ENCODE data around the gene RANBP1. TPM values are rescaled to one million over a fixed set of nuclear protein-coding genes. Genes with fewer than 3 reads are reported as not detected.

Gene RANBP1
- total and polyA plus RNA-seq, 9 of the 15 experiments (the other 6 are each of a cell fraction or from before 2014, with no cell fraction given), result 162 to 2,891 (median 1,289) TPM

DNA sequence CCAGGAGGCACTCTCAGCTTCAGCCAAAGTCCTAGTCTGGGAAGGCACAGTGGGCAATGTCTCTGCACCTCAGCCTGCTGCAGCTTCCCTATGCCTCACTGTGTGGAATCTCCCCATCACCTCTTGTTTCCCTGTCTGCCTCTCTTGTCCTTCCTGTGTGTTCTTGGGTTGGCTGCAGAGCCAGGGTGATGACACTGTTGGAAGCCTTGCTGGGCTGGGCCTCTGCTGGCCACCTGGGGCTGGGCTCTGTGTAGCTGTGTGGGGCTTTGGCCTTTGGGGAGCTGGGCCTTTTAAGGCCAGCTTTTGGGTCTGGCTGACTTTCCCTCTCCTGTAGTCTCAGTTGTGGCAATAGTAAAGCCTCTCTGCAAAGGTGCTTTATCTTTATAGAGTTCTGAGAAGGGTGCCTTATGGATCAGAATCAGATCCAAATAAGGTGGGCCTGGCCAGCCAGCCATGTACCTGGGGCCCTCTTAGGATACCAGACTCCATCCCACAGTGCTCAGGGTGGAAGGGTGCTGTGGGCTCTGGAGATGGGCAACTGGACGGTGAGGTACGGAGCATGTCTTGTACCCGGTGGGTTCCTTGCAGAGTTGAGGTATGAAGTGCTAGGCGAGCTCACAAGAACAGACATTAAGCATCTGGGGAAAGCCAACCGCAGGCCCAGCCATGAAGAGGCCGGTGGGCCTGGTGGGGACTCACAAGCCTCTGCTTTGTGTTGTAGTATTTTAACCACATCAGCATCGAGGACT, 10.3 kb upstream of the RANBP1 start (continued):
- TF ChIP-seq ZNF583 (CRISPR knock-in tag; IDR thresholded peaks at IDR 0.05) (no peak), RBM34 (IDR thresholded peaks at IDR 0.05; ENCODE audit: borderline replicate concordance, insufficient read depth, low read length) (no peak), MYC (IDR thresholded peaks at IDR 0.05; ENCODE audit: low read depth, low read length) (no peak), MYC (CRISPR knock-in tag; IDR thresholded peaks at IDR 0.05; ENCODE audit: borderline replicate concordance, low read depth) (no peak), ETS2 (tag; IDR thresholded peaks at IDR 0.05; ENCODE audit: borderline replicate concordance, poor library complexity, severe bottlenecking) (no peak), ZNF41 (CRISPR knock-in tag; conservative IDR thresholded peaks at IDR 0.05) (0 out of 2 replicates have a peak, but pooled peaks have one; percentile 20), PCBP1 (IDR thresholded peaks at IDR 0.05; ENCODE audit: low read depth, low read length, poor library complexity, severe bottlenecking) (no peak)
- TF ChIP-seq, protein P1, sequence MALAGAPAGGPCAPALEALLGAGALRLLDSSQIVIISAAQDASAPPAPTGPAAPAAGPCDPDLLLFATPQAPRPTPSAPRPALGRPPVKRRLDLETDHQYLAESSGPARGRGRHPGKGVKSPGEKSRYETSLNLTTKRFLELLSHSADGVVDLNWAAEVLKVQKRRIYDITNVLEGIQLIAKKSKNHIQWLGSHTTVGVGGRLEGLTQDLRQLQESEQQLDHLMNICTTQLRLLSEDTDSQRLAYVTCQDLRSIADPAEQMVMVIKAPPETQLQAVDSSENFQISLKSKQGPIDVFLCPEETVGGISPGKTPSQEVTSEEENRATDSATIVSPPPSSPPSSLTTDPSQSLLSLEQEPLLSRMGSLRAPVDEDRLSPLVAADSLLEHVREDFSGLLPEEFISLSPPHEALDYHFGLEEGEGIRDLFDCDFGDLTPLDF (CRISPR knock-in tag; IDR thresholded peaks at IDR 0.05), result 0 out of 2 replicates have a peak, but pooled peaks have one; percentile 53

Measured in K562 (cell line).